22Rv1 (cell line): ENCODE results near the gene FAM241A.
"Not testable (repeated sequence)": the region's sequence is repeated elsewhere in the genome, so short reads cannot be mapped to it uniquely, and the experiment has no call there.

ENCODE experiments used
- H3K27ac ChIP-seq: fragments of 450-650 bp; 2 replicates; pipeline ENCODE4 v1.5.1; 2017
- ZFX ChIP-seq: fragments of 450-650 bp; IDR thresholded peaks from 2 replicates; pipeline ENCODE4 v1.6.1; 2017; ENCODE audit warnings: antibody characterized with exemption, borderline replicate concordance
- TF ChIP-seq, protein P1 (sequence below): fragments of 450-650 bp; IDR thresholded peaks from 2 replicates; pipeline ENCODE4 v1.5.1; 2017; ENCODE audit warnings: mild to moderate bottlenecking

The FAM241A gene

DNA sequence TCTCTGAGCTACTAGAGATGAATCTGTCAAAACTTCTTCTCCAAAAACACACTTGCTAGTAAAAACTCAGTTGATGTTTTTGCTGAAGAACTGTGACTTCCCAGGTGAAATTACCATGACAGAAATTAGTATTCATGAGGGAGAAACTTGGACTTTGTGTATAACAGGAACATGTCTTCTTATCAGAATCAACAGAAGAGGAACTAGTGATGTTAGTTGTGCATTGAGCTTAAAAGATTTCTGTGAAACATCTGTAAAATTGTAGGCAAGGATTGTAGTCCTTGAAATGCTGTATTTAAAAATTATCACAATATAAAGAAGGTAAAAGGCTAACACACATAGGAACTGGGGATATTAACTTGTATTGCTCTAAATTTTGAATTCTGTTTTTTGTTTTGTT lies 11.3 kb downstream of the FAM241A start:
- TF ChIP-seq, protein P1, sequence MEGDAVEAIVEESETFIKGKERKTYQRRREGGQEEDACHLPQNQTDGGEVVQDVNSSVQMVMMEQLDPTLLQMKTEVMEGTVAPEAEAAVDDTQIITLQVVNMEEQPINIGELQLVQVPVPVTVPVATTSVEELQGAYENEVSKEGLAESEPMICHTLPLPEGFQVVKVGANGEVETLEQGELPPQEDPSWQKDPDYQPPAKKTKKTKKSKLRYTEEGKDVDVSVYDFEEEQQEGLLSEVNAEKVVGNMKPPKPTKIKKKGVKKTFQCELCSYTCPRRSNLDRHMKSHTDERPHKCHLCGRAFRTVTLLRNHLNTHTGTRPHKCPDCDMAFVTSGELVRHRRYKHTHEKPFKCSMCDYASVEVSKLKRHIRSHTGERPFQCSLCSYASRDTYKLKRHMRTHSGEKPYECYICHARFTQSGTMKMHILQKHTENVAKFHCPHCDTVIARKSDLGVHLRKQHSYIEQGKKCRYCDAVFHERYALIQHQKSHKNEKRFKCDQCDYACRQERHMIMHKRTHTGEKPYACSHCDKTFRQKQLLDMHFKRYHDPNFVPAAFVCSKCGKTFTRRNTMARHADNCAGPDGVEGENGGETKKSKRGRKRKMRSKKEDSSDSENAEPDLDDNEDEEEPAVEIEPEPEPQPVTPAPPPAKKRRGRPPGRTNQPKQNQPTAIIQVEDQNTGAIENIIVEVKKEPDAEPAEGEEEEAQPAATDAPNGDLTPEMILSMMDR, result no peak
- no peak for TF ChIP-seq ZFX
- no peak overlapping the region for H3K27ac ChIP-seq

DNA sequence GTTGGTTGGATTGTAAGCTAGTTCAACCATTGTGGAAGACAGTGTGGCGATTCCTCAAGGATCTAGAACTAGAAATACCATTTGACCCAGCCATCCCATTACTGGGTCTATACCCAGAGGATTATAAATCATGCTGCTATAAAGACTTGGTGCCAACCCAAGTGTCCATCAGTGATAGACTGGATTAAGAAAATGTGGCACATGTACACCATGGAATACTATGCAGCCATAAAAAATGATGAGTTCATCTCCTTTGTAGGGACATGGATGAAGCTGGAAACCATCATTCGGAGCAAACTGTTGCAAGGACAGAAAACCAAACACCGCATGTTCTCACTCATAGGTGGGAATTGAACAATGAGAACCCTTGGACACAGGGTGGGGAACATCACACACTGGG lies 18.5 kb downstream of the FAM241A start:
- H3K27ac ChIP-seq, result not testable (repeated sequence)

DNA sequence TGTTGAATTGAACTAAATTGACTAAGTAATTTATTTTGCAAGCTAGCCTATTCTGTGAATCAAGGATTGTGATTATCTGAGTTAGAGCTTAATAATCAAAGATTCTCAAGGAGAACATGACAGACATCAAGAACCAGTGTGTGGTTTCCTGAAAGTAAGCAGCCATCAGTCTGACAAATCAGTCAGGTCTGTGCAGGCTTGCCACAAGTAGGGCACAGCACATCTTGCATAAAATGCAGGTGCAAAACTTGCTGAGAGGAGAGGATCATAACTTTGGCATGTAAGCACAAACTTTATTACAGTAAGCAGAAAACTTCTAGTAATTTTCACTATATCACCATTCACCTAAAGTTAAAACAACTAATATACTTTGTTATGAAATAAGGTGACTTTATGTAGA lies 22.5 kb downstream of the FAM241A start:
- no peak overlapping the region for H3K27ac ChIP-seq
- TF ChIP-seq ZFX, result no peak
- TF ChIP-seq, protein P1, result no peak

DNA sequence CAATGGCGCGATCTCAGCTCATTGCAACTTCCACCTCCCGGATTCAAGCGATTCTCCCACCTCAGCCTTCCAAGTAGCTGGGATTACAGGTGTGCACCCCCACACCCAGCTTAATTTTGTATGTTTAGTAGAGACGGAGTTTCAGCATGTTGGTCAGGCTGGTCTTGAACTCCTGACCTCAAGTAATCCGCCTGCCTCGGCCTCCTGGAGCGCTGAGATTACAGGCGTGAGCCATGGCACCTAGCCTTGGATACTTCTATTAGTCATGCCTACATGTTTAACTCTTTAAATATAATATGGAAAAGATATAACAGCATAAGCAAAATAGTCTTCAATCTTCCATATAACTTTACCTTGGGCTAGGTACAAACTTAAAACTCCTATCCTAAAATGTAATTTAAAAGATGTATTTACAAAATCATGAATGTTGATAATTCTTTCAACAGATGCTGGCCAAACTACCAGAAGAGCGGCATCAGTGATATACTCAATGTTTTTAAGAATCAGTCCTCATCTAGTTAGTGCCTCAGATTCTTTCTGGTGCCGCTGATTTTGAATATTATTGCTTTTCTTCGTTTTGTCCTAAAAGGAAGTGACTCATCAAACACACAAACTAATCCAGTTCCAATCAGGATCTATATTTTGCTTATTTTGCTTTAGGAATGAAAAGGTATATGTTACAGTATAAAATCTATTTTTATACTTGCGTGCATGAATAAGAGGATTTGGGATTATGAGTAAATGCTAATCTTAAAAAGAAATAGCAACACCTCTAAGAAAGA lies 23.7 kb downstream of the FAM241A start:
- H3K27ac ChIP-seq, result no peak overlapping the region

DNA sequence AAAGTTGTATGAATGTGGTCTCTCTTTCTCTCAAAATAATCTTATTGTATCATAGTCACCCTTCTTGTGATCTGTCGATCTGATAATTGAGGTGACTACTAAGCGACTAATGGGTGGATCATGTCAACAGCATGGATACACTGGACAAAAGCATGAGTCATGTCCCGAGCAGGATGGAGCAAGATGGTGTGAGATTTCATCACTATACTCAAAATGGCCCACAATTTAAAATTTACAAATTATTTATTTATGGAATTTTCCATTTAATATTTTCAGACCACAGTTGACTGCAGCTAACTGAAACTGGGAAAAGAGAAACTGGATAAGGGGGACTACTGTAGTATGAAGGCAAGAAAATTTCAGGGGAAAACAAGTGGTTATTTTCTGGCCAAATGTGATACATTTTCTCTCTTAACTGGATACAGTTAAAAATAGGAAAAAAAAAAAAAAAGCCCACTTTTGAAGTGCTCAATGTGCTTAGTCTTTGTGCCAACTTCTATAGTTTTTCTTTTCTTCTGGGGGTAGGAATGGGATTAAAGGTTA lies 25.3 kb downstream of the FAM241A start:
- TF ChIP-seq ZFX, result no peak
- TF ChIP-seq, protein P1, result no peak
- H3K27ac ChIP-seq, result no peak overlapping the region

More for the DNA sequence above, 23.7 kb downstream of the FAM241A start:
- TF ChIP-seq, protein P1, result no peak
- no peak for TF ChIP-seq ZFX

DNA sequence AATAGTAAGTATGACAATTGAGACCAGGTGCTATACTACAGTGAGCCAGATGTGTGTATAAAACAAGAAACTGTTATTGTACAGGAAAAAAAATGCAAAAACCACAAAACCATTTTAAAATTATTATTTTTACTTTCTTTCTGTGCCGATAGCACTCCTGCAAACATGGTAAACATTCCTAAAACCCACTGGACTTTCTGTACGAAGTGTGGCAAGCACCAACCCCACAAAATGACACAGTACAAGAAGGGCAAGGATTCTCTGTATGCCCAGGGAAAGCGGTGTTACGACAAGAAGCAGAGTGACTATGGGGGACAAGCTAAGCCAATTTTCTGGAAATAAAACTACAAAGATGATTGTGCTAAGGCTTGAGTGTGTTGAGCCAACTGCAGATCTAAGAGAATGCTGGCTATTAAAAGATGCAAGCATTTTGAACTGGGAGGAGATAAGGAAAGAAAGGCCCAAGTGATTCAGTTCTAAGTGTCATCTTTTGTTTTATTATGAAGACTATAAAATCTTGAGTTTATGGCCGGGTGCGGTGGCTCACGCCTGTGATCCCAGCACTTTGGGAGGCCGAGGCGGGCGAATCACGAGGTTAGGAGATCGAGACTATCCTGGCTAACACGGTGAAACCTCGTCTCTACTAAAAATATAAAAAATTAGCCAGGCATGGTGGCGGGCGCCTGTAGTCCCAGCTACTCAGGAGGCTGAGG lies 26.0 kb downstream of the FAM241A start:
- H3K27ac ChIP-seq, result not testable (repeated sequence)

DNA sequence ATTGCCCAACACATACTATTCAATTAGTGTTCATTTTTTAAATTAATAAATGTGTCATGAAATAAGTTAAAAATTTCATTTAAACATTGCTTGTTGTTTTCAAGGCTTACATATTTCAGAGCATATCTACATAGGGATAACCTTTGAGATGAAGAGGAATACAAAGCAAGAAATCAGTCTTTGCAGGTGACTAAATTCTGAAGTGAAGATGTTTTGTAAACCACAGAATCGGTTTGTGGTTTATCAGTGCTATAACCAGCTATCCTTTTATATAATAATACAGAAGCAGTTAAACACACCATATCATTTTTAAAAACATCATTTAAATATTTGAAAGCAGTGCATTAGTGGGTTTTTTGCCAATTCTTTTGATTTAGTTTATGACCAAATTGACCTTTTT lies 26.9 kb downstream of the FAM241A start:
- no peak overlapping the region for H3K27ac ChIP-seq

More for the DNA sequence above, 26.9 kb downstream of the FAM241A start:
- TF ChIP-seq ZFX, result no peak
- TF ChIP-seq, protein P1, result no peak
